Measurements from ENCODE around the gene FCGR1A. TPM values are rescaled to one million over a fixed set of nuclear protein-coding genes. Genes with fewer than 3 reads are reported as not detected.
"Not testable (repeated sequence)": the region's sequence is repeated elsewhere in the genome, so short reads cannot be mapped to it uniquely, and the experiment has no call there.

Gene FCGR1A
- total RNA-seq: 1 to 10 TPM in 2 of 5 donors, not detected in 3; 3.5 to 5.3 TPM
- 1 to 10 TPM; 3.9 to 9.4 (median 7.5) TPM for polyA plus RNA-seq
- long read RNA-seq, donor 1: 0 reads
- long read RNA-seq, donor 2: 0 reads
- long read RNA-seq, donor 3: 0 reads
- long read RNA-seq, donor 4: 0 reads
- long read RNA-seq, donor 5: 0 reads
- long read RNA-seq, donor 6: 0 reads
- long read RNA-seq, donor 7: 0 reads
- long read RNA-seq, donor 8: 0 reads
- long read RNA-seq, donor 9: 0 reads
- long read RNA-seq, donor 10: 0 reads

- H3K4me1 ChIP-seq; DNase-seq; H3K9me3 ChIP-seq; H3K27ac ChIP-seq; H3K4me3 ChIP-seq; H3K36me3 ChIP-seq; H3K27me3 ChIP-seq; intact Hi-C loops (cut with DNase I; ENCODE audit: low total_unique reads): not testable (repeated sequence)
- WGBS, 5 donors: no CpG with 5 or more reads among the region's 2 CpGs
These were observed at the start of gene FCGR1A for GRCh38 chr1:149782600-149782999. Gene FCGR1A (plus strand): TSS chr1:149782694. CDS start chr1:149782744, 50 bp downstream.

GRCh38 chr1:149732781-149733180, 49.7 kb upstream of the FCGR1A start:
- H3K9me3 ChIP-seq; DNase-seq; H3K36me3 ChIP-seq; H3K27me3 ChIP-seq; H3K4me3 ChIP-seq; intact Hi-C loops (cut with DNase I; ENCODE audit: low total_unique reads); H3K4me1 ChIP-seq; H3K27ac ChIP-seq: not testable (repeated sequence)
- 83 to 100% (median 95%) methylated on average over 1 of the region's 2 CpGs; no CpG with 5 or more reads in 2 of the 5 donors for WGBS, 5 donors

GRCh38 chr1:149734692-149735091, 47.8 kb upstream of the FCGR1A start:
- H3K36me3 ChIP-seq; H3K9me3 ChIP-seq; H3K4me1 ChIP-seq; H3K4me3 ChIP-seq; DNase-seq; intact Hi-C loops (cut with DNase I; ENCODE audit: low total_unique reads); H3K27me3 ChIP-seq; H3K27ac ChIP-seq: not testable (repeated sequence)
- WGBS, 5 donors: 74 to 88% (median 80%) methylated on average over 1 of the region's 1 CpG

DNA sequence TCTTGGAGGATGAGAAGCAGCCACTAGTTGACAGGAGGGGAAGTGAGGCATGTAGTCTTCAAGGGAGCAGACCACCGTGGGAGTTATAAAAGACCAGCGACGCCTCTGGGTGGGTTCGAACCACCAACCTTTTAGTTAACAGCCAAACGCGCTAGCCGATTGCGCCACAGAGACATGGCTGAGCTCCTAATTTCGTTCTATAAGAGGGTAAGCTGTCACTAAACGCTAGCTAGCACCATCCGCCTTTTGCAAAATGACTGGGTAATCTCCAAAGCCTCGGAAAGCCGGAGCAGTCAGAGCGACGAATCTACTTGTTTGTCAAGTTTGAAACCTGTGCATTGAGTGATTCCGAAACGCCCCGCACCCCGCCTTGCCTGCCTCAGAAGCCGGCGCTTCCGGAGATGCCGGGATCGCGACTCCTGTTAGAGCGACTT, 42.3 kb upstream of the FCGR1A start:
- H3K4me3 ChIP-seq: peak overlapping the region in 1 of 4 donors; percentile 19

DNA sequence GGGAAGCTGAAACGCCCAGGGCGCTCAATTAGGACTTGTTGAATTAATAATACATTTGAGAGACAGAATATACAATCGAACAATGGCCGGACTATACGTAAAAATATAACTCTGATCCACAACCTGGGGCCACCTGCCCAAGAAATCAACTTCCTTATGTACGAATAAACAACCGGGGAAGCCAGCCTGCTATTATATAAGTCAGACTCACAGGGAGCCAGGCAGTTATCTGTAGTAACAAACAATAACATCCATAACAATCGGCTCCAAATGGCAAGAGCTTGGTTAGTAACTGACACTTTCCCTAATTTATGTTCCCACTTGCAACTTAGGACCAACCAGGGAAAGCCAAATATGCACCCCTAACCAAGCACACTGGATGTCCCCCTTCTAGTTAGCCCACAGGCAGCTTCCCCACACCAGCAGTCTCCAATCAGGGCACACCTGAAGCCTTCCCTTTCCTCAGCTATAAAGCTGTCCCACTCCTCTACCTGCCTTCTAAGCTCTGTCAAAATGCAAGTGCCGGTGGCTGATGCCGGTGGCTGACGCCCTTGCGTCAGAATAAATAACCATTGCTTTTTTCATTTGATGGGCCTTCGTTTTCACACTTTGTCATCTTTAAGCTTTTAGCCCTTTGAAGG, 41.8 kb upstream of the FCGR1A start:
- H3K4me3 ChIP-seq: peak overlapping the region in 1 of 4 donors; percentile 19
- intact Hi-C loops (cut with DNase I; ENCODE audit: low total_unique reads); H3K9me3 ChIP-seq; DNase-seq; H3K4me1 ChIP-seq; H3K36me3 ChIP-seq; H3K27ac ChIP-seq; H3K27me3 ChIP-seq: not testable (repeated sequence)
- 23 to 45% (median 35%) methylated on average over 5 to 8 of the region's 13 CpGs for WGBS, 5 donors

More for the DNA sequence above, 42.3 kb upstream of the FCGR1A start:
- H3K4me1 ChIP-seq; H3K27me3 ChIP-seq; H3K27ac ChIP-seq; H3K36me3 ChIP-seq; intact Hi-C loops (cut with DNase I; ENCODE audit: low total_unique reads); H3K9me3 ChIP-seq: not testable (repeated sequence)
- peak; percentile 23 to 28 for DNase-seq
- 2 to 8% (median 4%) methylated on average over 20 to 26 of the region's 26 CpGs for WGBS, 5 donors

DNA sequence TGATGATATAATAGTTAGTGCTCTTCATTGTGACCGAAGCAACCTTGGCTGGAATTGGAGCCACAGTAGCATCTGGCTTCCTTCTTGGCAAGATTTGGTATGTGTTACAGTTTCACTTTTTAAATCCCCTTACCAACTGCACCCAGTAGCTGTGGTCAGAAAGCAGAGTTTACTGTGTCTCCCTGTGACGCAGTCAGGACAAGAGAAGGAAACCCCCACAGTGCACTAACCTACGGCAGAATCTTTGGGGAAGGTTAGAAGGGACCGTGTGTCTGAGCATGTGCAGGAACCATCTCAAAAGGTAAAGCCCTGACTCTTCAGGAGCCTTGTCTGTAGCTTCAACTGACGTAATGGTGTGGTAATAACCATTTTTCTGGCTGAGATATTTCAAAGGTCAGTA, 40.6 kb upstream of the FCGR1A start:
- H3K27ac ChIP-seq; H3K9me3 ChIP-seq; H3K36me3 ChIP-seq; intact Hi-C loops (cut with DNase I; ENCODE audit: low total_unique reads); DNase-seq; H3K27me3 ChIP-seq; H3K4me3 ChIP-seq; H3K4me1 ChIP-seq: not testable (repeated sequence)
- 87 to 100% (median 96%) methylated on average over 1 to 2 of the region's 5 CpGs; no CpG with 5 or more reads in 2 of the 5 donors for WGBS, 5 donors

DNA sequence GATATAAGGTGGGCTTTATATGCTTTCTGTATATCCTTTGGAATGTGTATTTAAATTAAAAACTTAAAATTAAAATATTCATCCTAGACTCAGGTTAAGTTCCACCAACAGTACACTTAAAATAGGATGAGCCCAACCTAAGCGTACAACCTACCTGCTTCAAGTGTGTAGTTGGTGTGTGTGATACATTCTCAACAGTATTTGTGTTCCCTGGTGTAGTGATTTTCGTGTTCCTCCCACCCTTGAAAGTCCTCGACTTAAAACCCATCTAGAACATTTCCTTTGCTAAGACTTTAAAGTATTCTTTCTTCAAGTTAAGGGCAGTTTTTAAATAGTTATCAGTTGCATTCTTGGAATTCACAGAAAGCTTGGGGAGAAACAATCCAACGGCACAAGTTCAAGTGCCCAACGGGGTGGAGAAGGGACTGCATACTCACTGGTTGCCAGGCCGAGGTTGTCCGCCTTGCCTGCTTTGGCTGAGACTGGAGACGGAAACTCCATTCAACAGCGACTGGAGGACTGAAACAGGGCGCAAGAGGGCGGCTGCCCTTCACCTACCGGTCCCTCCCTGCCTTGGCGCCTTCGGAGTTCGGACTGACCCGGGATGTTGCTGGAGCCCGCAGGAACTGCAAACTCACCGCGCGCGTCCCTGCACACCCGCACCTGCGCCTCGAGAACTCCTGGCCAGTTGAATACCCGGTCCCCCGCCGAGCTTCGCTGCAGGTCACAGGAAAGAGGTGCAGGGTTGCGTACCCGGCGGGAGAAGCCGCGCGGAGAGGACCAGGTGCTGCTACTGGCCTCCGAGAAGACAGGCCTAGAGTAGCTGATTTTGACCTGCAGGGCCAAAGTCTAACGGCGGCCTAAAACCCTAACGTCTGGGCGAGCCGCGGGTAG, 35.8 kb upstream of the FCGR1A start:
- H3K4me1 ChIP-seq; H3K36me3 ChIP-seq; DNase-seq; intact Hi-C loops (cut with DNase I; ENCODE audit: low total_unique reads); H3K27ac ChIP-seq; H3K9me3 ChIP-seq: not testable (repeated sequence)
- Histone ChIP-seq H3K4me3 (peak overlapping the region in 1 of 4 donors; percentile 15), H3K27me3 (peaks cover 0 to 25% (median 0%) of the 10 kb centered on the region in 3 donors)
- 16 to 52% (median 18%) methylated on average over 7 to 34 of the region's 41 CpGs for WGBS, 5 donors

DNA sequence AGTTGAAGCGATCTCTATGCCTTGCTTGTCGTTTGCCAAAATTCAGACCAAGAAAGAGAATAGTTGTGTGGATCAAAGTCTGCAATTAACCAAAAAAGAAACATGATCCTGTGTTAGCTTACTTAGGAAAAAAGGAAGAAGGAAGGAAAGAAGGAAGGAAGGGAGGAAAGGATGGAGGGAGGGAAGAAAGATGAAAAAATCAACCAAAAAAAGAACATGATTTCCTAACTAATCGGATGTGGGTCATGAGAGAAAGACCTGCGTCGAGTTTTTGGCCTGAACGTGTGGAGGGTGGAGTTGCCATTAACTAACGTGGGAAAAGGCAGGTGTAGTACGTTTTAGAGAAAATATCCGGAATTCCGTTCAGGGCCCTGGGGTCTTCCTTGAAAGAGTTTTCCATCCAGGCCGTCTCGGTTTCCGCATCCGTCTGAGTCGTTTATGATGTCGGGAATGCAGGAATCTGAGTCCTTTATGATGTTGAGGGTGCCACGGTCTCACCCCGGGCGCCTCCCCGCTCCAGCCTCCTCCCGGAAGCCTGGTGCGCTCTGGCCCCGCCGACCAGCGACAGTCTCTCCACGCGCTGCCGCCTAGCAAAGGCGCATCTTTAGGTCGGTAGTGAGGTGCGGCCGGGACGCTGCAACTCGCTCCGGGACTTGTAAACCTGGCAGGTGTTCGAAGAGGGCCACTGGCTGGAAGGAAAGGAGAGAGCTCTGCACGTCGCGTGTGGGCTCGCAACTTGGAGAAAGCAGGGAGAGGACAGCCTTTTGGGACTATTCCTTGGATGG, 34.9 kb upstream of the FCGR1A start:
- H3K9me3 ChIP-seq; H3K4me3 ChIP-seq; H3K27ac ChIP-seq; intact Hi-C loops (cut with DNase I; ENCODE audit: low total_unique reads); H3K36me3 ChIP-seq; H3K4me1 ChIP-seq; DNase-seq: not testable (repeated sequence)
- 9 to 11% (median 10%) methylated on average over 11 to 24 of the region's 40 CpGs for WGBS, 5 donors
- H3K27me3 ChIP-seq: peaks cover 0 to 25% (median 0%) of the 10 kb centered on the region in 3 donors

- 23 to 33% (median 27%) methylated on average over 8 of the region's 8 CpGs for WGBS, 5 donors
These were observed 34.4 kb upstream of the FCGR1A start for GRCh38 chr1:149748144-149748500.

DNA sequence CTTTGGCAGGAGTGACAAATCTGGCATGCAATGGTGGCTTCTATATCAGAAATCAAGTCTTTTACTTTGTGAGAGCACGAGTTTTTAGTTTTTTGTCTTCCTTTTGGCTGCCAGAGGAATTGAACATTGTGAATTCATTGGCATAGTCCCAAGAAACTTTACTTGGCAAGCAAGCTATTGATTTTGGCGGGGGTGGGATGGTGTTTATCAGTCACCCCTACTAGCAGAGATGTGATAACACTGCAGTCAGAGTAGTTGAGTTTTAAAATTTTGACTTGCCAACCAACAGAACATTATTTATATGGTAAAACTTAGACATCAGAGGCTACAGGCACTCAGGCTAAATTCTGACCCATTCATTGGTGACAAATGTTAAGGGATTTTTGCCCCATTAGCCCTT, 31.9 kb upstream of the FCGR1A start:
- H3K36me3 ChIP-seq; H3K27ac ChIP-seq; DNase-seq; H3K4me3 ChIP-seq; intact Hi-C loops (cut with DNase I; ENCODE audit: low total_unique reads); H3K4me1 ChIP-seq; H3K9me3 ChIP-seq: not testable (repeated sequence)
- WGBS, 5 donors: 16 to 57% (median 25%) methylated on average over 1 of the region's 2 CpGs
- H3K27me3 ChIP-seq: peaks cover 0 to 25% (median 0%) of the 10 kb centered on the region in 3 donors

More at GRCh38 chr1:149748144-149748500, 34.4 kb upstream of the FCGR1A start:
- peaks cover 0 to 25% (median 0%) of the 10 kb centered on the region in 3 donors for H3K27me3 ChIP-seq
- intact Hi-C loops (cut with DNase I; ENCODE audit: low total_unique reads); H3K27ac ChIP-seq; DNase-seq; H3K4me1 ChIP-seq; H3K4me3 ChIP-seq; H3K36me3 ChIP-seq; H3K9me3 ChIP-seq: not testable (repeated sequence)

DNA sequence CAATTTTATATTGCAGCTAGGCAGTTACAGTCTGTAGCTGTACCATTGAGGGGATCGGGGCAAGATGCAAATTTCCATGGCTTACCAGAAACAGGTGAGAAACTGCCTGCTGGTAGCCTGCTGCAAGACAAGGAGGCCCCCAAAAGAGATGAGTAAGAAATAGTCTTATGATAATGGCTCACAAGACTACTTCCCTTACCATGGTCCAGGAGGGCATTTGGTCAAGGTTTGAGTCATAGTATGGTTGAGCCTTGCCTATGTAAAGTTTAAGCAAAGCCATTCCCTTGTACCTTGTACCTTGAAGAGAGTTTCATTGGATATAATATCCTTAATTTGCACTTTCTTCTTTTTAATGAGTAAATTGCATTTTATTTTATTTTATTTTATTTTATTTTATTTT, 30.3 kb upstream of the FCGR1A start:
- 86 to 100% (median 91%) methylated on average over 1 of the region's 1 CpG for WGBS, 5 donors
- H3K27ac ChIP-seq: not testable (repeated sequence)

More for the DNA sequence above, 30.3 kb upstream of the FCGR1A start:
- H3K4me1 ChIP-seq; DNase-seq; H3K9me3 ChIP-seq; intact Hi-C loops (cut with DNase I; ENCODE audit: low total_unique reads); H3K4me3 ChIP-seq; H3K36me3 ChIP-seq: not testable (repeated sequence)
- H3K27me3 ChIP-seq: peaks cover 0 to 19% (median 0%) of the 10 kb centered on the region in 3 donors

Measured in stomach (tissue), 19 donors.